PC-9 (cell line): Measurements from ENCODE around the gene PTPRG. TPM values are rescaled to one million over a fixed set of nuclear protein-coding genes. Genes with fewer than 3 reads are reported as not detected.

Experiments used
- BruUV-seq: library from RNA; stranded (reverse); fragments of 400-500 nt; replicated peaks from 2 replicates; lab custom pipeline; 2021; lab: Mats Ljungman, UMichigan
- CTCF ChIA-PET: fragments of 300-600 bp; sonication (Branson Sonifier 250); formaldehyde crosslinking; loops from one replicate; lab custom pipeline; 2022; ENCODE audit warnings: antibody characterized with exemption; lab: Charles Lee
- POLR2A ChIA-PET: fragments of 300-600 bp; sonication (Branson Sonifier 250); formaldehyde crosslinking; loops from one replicate; lab custom pipeline; 2022; ENCODE audit warnings: antibody characterized with exemption; ENCODE audit not compliant: unreplicated experiment; lab: Charles Lee
- DNase-seq, 2 experiments: peaks; one replicate each; pipeline versions ENCODE4 v3.0.0 to v3.0.0-alpha.2; 2015 to 2022; ENCODE audit warnings: mixed read lengths in 1 of 2
- H2AFZ ChIP-seq: fragments of 200-600 bp; sonication (generic); 2 replicates; pipeline ENCODE4 v1.8.1; 2017; ENCODE audit warnings: antibody characterized with exemption
- H3F3A ChIP-seq: fragments of 200-600 bp; sonication (generic); 2 replicates; pipeline ENCODE4 v1.8.1; 2017; ENCODE audit warnings: antibody characterized with exemption, mild to moderate bottlenecking, low read depth; ENCODE audit not compliant: insufficient read depth
- H3K27ac ChIP-seq: fragments of 200-600 bp; sonication (generic); 2 replicates; pipeline ENCODE4 v1.6.1; 2016; ENCODE audit warnings: mixed run types
- H3K27me3 ChIP-seq: fragments of 200-600 bp; sonication (generic); 2 replicates; pipeline ENCODE4 v1.6.1; 2016; ENCODE audit warnings: low read depth, mixed run types; ENCODE audit not compliant: insufficient read depth
- H3K36me3 ChIP-seq: fragments of 200-600 bp; sonication (generic); 2 replicates; pipeline ENCODE4 v1.6.1; 2016; ENCODE audit warnings: low read depth, mixed run types
- H3K4me1 ChIP-seq: fragments of 200-600 bp; sonication (generic); replicated peaks from 2 replicates; pipeline ENCODE4 v1.6.1; 2016; ENCODE audit warnings: mixed run types; ENCODE audit not compliant: insufficient read depth
- H3K4me2 ChIP-seq: fragments of 200-600 bp; sonication (generic); 2 replicates; pipeline ENCODE4 v1.6.1; 2017; ENCODE audit warnings: mixed run types
- H3K4me3 ChIP-seq: fragments of 200-600 bp; sonication (generic); 2 replicates; pipeline ENCODE4 v1.6.1; 2016; ENCODE audit warnings: mixed run types
- H3K79me2 ChIP-seq: fragments of 200-600 bp; sonication (generic); 2 replicates; pipeline ENCODE4 v1.6.1; 2017; ENCODE audit warnings: low read depth, mixed run types
- H3K9me2 ChIP-seq: fragments of 200-600 bp; sonication (generic); 2 replicates; pipeline ENCODE4 v1.8.1; 2017; ENCODE audit warnings: mild to moderate bottlenecking; ENCODE audit not compliant: insufficient read depth
- H3K9me3 ChIP-seq: fragments of 200-600 bp; sonication (generic); 2 replicates; pipeline ENCODE4 v1.8.1; 2016; ENCODE audit warnings: low read depth; ENCODE audit not compliant: insufficient read depth
- H4K20me1 ChIP-seq: fragments of 200-600 bp; sonication (generic); 2 replicates; pipeline ENCODE4 v1.8.1; 2017; ENCODE audit not compliant: insufficient read depth
- EZH2 ChIP-seq: fragments of 200-600 bp; sonication (generic); IDR thresholded peaks from 2 replicates; pipeline ENCODE4 v1.8.0; 2017; ENCODE audit warnings: antibody characterized with exemption, low read depth
- intact Hi-C: fragments of 100-400 bp; cut with micrococcal nuclease; formaldehyde crosslinking; loops from one replicate; pipeline ENCODE4 v1.10.0; 2022; ENCODE audit not compliant: unreplicated experiment
- total RNA-seq: library from RNA; stranded (reverse); gene quantifications from 2 replicates; pipeline ENCODE4 v1.2.3, GENCODE V29; 2021
- TF ChIP-seq, protein P1 (sequence below): fragments of 200-600 bp; sonication (generic); conservative IDR thresholded peaks from 2 replicates; pipeline ENCODE4 v1.6.1; 2017; ENCODE audit warnings: mixed run types, antibody characterized with exemption, mild to moderate bottlenecking, moderate library complexity

Gene PTPRG
- total RNA-seq, 1 experiment from 2014 or later = 32.9 TPM

DNA sequence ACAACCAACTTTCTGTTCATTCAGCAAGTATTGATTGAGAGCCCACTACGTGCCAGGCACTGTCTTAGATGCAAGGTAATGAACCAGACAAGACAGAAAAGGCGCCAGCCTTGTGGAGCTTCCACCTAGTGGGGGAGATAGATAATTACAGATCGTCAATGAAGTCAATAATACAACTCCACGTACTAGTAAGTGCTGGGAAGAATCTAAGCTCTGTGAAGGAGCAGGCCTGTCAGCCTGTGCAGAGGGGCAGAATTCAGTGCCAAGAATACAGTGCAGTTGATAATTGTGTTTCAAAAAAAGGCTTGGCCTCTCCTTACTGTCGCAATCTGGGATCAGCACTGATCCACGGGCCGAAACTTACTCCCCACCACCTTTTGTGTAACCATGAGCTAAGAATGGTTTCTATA, 625.7 kb downstream of the PTPRG start:
- Histone ChIP-seq H3K4me1 (no peaks in the 10 kb centered on the region), H3K36me3 (no peaks in the 10 kb centered on the region), H3K4me3 (no peak overlapping the region), H3K4me2 (no peak overlapping the region), H3K79me2 (no peaks in the 10 kb centered on the region), H3K27ac (no peak overlapping the region), H3K27me3 (no peaks in the 10 kb centered on the region), H2AFZ (no peak overlapping the region), H3F3A (no peaks in the 10 kb centered on the region), H4K20me1 (no peaks in the 10 kb centered on the region), H3K9me2 (no peaks in the 10 kb centered on the region), H3K9me3 (no peaks in the 10 kb centered on the region)
- no TSS peak for BruUV-seq
- no peak for DNase-seq
- CTCF ChIA-PET = interaction anchor here (0.7 to 0.9 kb wide), 2 partner anchors 38 to 135 kb away, joined by 3 to 8 read pairs; no protein-coding TSS in a partner anchor
- POLR2A ChIA-PET = interaction anchor here (0.6 kb wide), 1 partner anchor 732 kb away, joined by 4 read pairs; no protein-coding TSS in a partner anchor
- TF ChIP-seq, protein P1, sequence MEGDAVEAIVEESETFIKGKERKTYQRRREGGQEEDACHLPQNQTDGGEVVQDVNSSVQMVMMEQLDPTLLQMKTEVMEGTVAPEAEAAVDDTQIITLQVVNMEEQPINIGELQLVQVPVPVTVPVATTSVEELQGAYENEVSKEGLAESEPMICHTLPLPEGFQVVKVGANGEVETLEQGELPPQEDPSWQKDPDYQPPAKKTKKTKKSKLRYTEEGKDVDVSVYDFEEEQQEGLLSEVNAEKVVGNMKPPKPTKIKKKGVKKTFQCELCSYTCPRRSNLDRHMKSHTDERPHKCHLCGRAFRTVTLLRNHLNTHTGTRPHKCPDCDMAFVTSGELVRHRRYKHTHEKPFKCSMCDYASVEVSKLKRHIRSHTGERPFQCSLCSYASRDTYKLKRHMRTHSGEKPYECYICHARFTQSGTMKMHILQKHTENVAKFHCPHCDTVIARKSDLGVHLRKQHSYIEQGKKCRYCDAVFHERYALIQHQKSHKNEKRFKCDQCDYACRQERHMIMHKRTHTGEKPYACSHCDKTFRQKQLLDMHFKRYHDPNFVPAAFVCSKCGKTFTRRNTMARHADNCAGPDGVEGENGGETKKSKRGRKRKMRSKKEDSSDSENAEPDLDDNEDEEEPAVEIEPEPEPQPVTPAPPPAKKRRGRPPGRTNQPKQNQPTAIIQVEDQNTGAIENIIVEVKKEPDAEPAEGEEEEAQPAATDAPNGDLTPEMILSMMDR = no peak
- TF ChIP-seq EZH2 = no peak
- intact Hi-C loops = loop anchor here (5.0 kb wide), 1 partner anchor 330 kb away; no protein-coding TSS in a partner anchor

- Histone ChIP-seq H3K27me3 (no peaks in the 10 kb centered on the region), H3K79me2 (no peaks in the 10 kb centered on the region), H3K4me3 (no peak overlapping the region), H4K20me1 (no peaks in the 10 kb centered on the region), H3K9me2 (no peaks in the 10 kb centered on the region), H2AFZ (no peak overlapping the region), H3K36me3 (no peaks in the 10 kb centered on the region), H3K4me2 (peak overlapping the region; percentile 60), H3K9me3 (no peaks in the 10 kb centered on the region), H3K4me1 (no peaks in the 10 kb centered on the region), H3F3A (no peaks in the 10 kb centered on the region), H3K27ac (no peak overlapping the region)
- intact Hi-C loops = loop anchor here (1.0 to 5.0 kb wide), 2 partner anchors 332 to 625 kb away; no protein-coding TSS in a partner anchor
- peak in 1 of 2 experiments; percentile 60 for DNase-seq
- TF ChIP-seq EZH2 = no peak
- TF ChIP-seq, protein P1 = peak; percentile 74
- ChIA-PET CTCF (interaction anchor here (0.6 to 1.7 kb wide), 2 partner anchors 387 to 807 kb away, joined by 4 read pairs; no protein-coding TSS in a partner anchor), POLR2A (no interaction called here)
- BruUV-seq = no TSS peak
These were observed 627.5 kb downstream of the PTPRG start for GRCh38 chr3:62188681-62189375.

DNA sequence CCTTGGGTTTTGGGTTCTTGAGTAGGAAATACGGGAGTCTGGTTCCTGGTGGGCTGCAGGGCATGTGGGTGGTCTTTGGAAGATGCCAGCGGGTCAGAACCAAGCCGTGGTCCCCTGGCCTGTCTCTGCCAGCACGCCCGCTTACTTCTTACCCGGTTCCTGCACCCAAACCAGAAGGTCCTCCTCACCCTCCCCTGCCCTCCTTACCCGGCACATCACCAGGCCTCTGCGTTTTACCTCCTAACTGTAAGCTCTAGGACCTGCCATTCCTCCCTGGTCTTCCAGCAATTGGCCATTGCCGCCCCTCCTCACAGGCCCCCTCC, 628.0 kb downstream of the PTPRG start:
- Histone ChIP-seq H3K4me1 (no peaks in the 10 kb centered on the region), H3K36me3 (no peaks in the 10 kb centered on the region), H3K79me2 (no peaks in the 10 kb centered on the region), H3F3A (no peaks in the 10 kb centered on the region), H3K4me2 (no peak overlapping the region; the same call in 1 of the 2 replicates), H3K9me3 (no peaks in the 10 kb centered on the region), H2AFZ (no peak overlapping the region), H3K9me2 (no peaks in the 10 kb centered on the region), H3K4me3 (no peak overlapping the region), H3K27me3 (no peaks in the 10 kb centered on the region), H4K20me1 (no peaks in the 10 kb centered on the region), H3K27ac (no peak overlapping the region)
- intact Hi-C loops = loop anchor here (5.0 kb wide), 1 partner anchor 332 kb away; no protein-coding TSS in a partner anchor
- POLR2A ChIA-PET = no interaction called here
- TF ChIP-seq, protein P1 = no peak
- no peak for TF ChIP-seq EZH2
- CTCF ChIA-PET = interaction anchor here (1.7 kb wide), 1 partner anchor 808 kb away, joined by 4 read pairs; no protein-coding TSS in a partner anchor
- BruUV-seq = no TSS peak
- DNase-seq = no peak
